HG02970 (cell line): ENCODE results near the gene CHCHD10.
A peak's percentile ranks its signal among the peaks of the same experiment; 100 is the strongest.
"Not testable (repeated sequence)": the region's sequence is repeated elsewhere in the genome, so short reads cannot be mapped to it uniquely, and the experiment has no call there.

ENCODE experiments used
- ATAC-seq: cut with Tn5 transposase; IDR thresholded peaks from one replicate; pipeline ENCODE4 v1.9.1; 2021; ENCODE audit warnings: mild to moderate bottlenecking, moderate library complexity, moderate number of reproducible peaks; ENCODE audit not compliant: unreplicated experiment, low FRiP score

The CHCHD10 gene

DNA sequence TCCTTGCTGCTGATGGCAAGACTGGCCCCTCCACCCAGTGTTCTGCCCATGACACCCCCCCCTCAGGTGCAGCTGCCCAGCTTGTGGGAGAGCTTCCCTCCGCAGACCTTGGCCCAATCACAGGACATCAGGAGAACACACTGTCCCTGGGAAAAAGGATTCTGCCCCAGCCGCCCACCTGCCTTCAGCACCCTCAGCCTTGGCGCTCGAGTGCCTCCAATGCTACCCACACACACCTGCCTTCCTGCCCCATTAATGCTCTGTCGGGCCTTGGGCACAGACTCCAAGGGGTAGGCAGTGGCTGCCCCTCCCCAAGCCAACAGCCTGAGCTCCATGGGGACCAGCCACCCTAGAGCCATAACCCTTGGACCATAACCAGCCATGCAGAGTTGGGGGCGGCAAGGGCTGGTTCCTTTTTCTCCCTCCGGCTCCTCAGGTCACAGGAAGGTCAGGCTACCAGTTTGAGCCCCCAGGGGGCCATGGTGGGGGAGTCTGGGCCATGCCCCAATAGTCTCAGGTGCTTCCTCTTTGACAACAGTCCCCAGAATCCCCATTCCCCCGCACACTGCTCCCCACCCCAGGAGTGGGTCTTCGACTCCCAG, 15.6 kb downstream of the CHCHD10 start:
- ATAC-seq, result no peak

GRCh38 chr22:23751441-23751996, 16.3 kb downstream of the CHCHD10 start:
- ATAC-seq, result no peak

GRCh38 chr22:23750714-23751440, 16.9 kb downstream of the CHCHD10 start, which contains the start of gene ZNF70:
Gene ZNF70 (minus strand): TSS chr22:23751112. CDS start chr22:23745140, 5,972 bp downstream.
- peak; percentile 71 for ATAC-seq

GRCh38 chr22:23750367-23750713, 17.4 kb downstream of the CHCHD10 start:
- ATAC-seq, result no peak

GRCh38 chr22:23749841-23750301, 17.9 kb downstream of the CHCHD10 start:
- no peak for ATAC-seq

- no peak for ATAC-seq
Measured at GRCh38 chr22:23745791-23746190, 22.0 kb downstream of the CHCHD10 start.

DNA sequence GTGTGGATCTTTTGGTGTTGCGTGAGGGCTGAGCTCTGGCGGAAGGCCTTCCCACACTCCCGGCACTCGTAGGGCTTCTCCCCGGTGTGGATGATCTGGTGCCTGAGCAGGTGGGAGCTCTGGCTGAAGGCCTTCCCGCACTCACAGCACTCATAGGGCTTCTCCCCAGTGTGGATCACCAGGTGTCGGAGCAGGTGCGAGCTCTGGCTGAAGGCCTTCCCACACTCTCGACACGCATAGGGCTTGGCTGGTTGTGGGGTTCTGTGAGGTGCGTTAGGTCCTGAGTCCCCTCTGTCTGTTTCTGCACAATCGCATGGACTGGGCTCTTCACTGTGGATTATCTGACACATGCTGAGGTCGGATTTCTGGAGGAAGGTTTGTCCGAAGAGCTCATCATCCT, 23.3 kb downstream of the CHCHD10 start:
- no peak for ATAC-seq

- no peak for ATAC-seq
Measured at GRCh38 chr22:23744001-23744400, 23.8 kb downstream of the CHCHD10 start.

- no peak for ATAC-seq
Measured at GRCh38 chr22:23743303-23743705, 24.5 kb downstream of the CHCHD10 start.

DNA sequence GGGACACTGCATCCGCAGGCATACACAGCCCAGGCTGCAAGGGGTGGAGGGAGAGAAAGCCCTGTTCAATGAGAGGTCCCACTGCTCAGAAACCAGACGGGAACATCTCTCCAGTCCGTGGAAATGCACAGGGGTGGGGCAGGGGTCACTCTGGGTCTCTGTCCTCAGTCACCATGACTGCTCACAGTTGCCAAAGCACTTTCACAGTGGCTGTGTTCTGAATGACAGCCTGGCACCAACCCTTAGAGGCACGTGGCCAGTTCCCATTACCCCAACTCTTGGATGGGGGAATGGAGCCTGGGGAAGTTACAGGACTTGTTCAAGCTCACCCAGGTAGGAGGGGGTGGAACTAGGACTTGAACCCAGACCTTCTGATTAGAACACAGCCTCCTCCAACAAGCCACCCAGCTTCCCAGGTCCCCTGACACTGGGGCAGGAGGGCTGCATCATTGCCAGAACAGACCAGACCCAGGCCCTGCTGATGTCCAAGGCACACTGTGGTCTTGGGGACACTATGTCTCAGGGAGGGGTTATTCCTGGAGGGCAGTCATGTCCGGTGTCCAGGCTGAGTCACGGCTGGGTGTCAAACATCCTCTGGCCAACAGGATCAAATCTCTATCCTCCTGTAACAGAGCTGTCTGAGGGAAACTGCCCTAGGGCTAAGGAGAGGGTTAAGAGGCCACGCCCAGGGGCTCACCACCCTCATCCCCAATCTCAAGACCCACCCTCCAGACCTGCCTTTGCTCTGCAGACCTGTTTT, 25.1 kb downstream of the CHCHD10 start:
- ATAC-seq, result no peak

- no peak for ATAC-seq
Measured at GRCh38 chr22:23737696-23738095, 30.1 kb downstream of the CHCHD10 start.

DNA sequence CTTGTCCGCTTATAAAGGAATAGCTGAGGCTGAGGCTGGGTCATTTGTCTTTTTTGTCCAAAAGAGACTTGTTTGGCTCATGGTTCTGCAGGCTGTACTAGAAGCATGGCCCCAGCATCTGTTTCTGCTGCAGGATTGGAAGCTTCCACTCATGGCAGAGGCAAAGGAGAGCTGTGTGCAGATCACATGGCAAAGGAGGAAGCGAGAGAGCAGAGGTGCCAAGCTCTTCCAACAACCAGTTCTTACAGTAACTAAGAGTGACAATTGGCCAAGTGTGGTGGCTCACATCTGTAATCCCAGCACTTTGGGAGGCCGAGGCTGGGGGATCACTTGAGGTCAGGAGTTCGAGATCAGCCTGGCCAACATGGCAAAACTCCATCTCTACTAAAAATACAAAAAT, 39.7 kb downstream of the CHCHD10 start:
- not testable (repeated sequence) for ATAC-seq

- ATAC-seq, result no peak
Measured at GRCh38 chr22:23722724-23723123, 45.0 kb downstream of the CHCHD10 start.

DNA sequence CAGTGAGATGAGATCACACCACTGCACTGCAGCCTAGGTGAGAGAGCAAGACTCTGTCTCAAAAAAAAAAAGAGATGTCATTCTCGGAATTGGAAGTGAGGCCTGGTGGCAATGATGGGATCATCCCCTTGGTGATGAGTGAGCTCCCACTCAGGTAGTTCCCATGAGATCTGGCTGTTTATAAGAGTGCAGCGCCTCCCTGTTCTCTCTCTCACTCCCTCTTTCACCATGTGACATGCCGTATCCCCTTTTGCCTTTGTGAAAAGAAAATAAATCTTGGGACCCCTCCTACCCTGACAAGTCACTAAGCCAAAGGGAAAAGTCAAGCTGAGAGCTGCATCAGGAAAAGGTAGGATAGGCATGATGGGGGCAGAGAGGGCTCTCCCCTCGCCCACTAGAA, 45.6 kb downstream of the CHCHD10 start:
- no peak for ATAC-seq

- no peak for ATAC-seq
Measured at GRCh38 chr22:23720855-23721254, 46.9 kb downstream of the CHCHD10 start.

DNA sequence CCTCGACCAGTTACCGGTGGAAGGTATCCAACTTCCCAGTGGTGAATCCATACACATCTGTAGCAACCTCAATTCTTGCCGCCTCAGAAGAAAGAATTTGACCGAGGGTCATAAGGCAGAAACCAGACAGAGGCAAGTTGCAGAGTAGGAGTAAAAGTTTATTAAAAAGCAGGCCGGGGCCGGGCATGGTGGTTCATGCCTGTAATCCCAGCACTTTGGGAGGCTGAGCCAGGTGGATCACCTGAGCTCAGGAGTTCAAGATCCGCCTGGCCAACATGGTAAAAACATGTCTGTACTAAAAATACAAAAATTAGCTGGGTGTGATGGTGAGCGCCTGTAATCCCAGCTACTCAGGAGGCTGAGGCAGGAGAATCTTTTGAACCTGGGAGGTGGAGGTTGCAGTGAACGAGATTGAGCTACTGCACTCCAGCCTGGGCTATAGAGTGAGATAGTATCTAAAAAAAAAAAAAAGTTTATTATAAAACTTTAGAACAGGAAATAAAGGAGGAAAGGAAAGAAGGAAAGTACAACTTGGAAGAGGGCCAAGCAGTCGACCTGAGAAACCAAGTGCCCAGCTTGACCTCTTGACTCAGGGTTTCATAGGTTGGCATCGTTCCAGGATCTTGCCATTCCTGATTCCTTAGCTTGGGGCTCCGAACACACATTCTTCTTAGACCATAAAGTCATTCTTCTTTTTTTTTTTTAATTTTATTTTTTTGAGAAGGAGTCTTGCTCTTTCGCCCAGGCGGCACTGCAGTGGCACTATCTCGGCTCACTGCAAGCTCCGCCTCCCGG, 49.2 kb downstream of the CHCHD10 start:
- ATAC-seq, result no peak

- peak; percentile 62 for ATAC-seq
Measured at GRCh38 chr22:23716811-23717801, 50.7 kb downstream of the CHCHD10 start.
